Activated CD8-positive, alpha-beta memory T cell treated with anti-CD3 and anti-CD28 coated beads, Interleukin-2, amount 10 ng/mL, durations not matched to agents 7 days and 5 days (primary cell): ENCODE measurements around the gene HSP90AB1. TPM values are rescaled to one million over a fixed set of nuclear protein-coding genes. Genes with fewer than 3 reads are reported as not detected.
"Not testable (repeated sequence)": the region's sequence is repeated elsewhere in the genome, so short reads cannot be mapped to it uniquely, and the experiment has no call there.

Experiments
- ATAC-seq: fragments of 150-1000 bp; cut with Tn5 transposase; one replicate; pipeline ENCODE4 v1.10.0; 2021; ENCODE audit warnings: moderate library complexity
- CTCF ChIA-PET: fragments of 350-600 bp; sonication (Branson Sonifier 250); formaldehyde crosslinking; loops from one replicate; lab custom pipeline; 2021; ENCODE audit warnings: antibody characterized with exemption; lab: Charles Lee
- DNase-seq: peaks from one replicate; pipeline ENCODE4 v3.0.0-alpha.2; 2020
- H3K27ac Mint-ChIP-seq: one replicate; pipeline ENCODE4 v1.8.0; 2021; ENCODE audit warnings: mild to moderate bottlenecking, mixed read lengths
- H3K27me3 Mint-ChIP-seq: one replicate; pipeline ENCODE4 v1.8.0; 2021; ENCODE audit warnings: mixed read lengths
- H3K36me3 Mint-ChIP-seq: one replicate; pipeline ENCODE4 v1.8.0; 2021; ENCODE audit warnings: mild to moderate bottlenecking, mixed read lengths
- H3K4me1 Mint-ChIP-seq: one replicate; pipeline ENCODE4 v1.8.0; 2021; ENCODE audit warnings: mixed read lengths
- H3K4me3 Mint-ChIP-seq: one replicate; pipeline ENCODE4 v1.8.0; 2021; ENCODE audit warnings: mild to moderate bottlenecking, moderate library complexity, mixed read lengths
- H3K9me3 Mint-ChIP-seq: one replicate; pipeline ENCODE4 v1.8.0; 2022; ENCODE audit warnings: low read depth, mixed read lengths
- total RNA-seq, 2 experiments: library from RNA; stranded (reverse); gene quantifications; one replicate each; pipeline ENCODE4 v1.2.3, GENCODE V29; 2021

HSP90AB1 gene
- total RNA-seq, 2 experiments from 2014 or later, result 734 to 1,112 TPM

- CTCF ChIA-PET, result interaction anchor here (1.2 to 6.8 kb wide), 3 partner anchors 10 to 32 kb away, joined by 3 to 88 read pairs (median 17); partner anchors contain the start of gene SLC35B2
- no peaks in the 10 kb centered on the region for H3K36me3 Mint-ChIP-seq
- H3K27me3 Mint-ChIP-seq, result no peaks in the 10 kb centered on the region
- ATAC-seq (no peak), DNase-seq (no peak)
- no peaks in the 10 kb centered on the region for H3K9me3 Mint-ChIP-seq
- no peak overlapping the region for H3K27ac Mint-ChIP-seq
- H3K4me1 Mint-ChIP-seq, result peaks cover 31% of the 10 kb centered on the region
- H3K4me3 Mint-ChIP-seq, result no peak overlapping the region
These were observed 21.1 kb upstream of the HSP90AB1 start for GRCh38 chr6:44225579-44226325.

- no peak overlapping the region for H3K27ac Mint-ChIP-seq
- no peak overlapping the region for H3K4me3 Mint-ChIP-seq
- no peak for DNase-seq
- no peaks in the 10 kb centered on the region for H3K27me3 Mint-ChIP-seq
- ATAC-seq, result no peak
- no peaks in the 10 kb centered on the region for H3K36me3 Mint-ChIP-seq
- peaks cover 27% of the 10 kb centered on the region for H3K4me1 Mint-ChIP-seq
- CTCF ChIA-PET, result interaction anchor here (1.2 to 6.8 kb wide), 2 partner anchors 9 to 21 kb away, joined by 3 to 88 read pairs; no protein-coding TSS in a partner anchor
- no peaks in the 10 kb centered on the region for H3K9me3 Mint-ChIP-seq
These were observed 20.3 kb upstream of the HSP90AB1 start for GRCh38 chr6:44226368-44227147.

- DNase-seq (no peak), ATAC-seq (no peak)
- Mint-ChIP-seq H3K4me3 (no peak overlapping the region), H3K27me3 (no peaks in the 10 kb centered on the region), H3K27ac (no peak overlapping the region), H3K4me1 (peaks cover 24% of the 10 kb centered on the region), H3K36me3 (no peaks in the 10 kb centered on the region), H3K9me3 (no peaks in the 10 kb centered on the region)
- CTCF ChIA-PET, result interaction anchor here (1.5 to 1.7 kb wide), 2 partner anchors 10 to 30 kb away, joined by 3 to 10 read pairs; no protein-coding TSS in a partner anchor
These were observed 19.6 kb upstream of the HSP90AB1 start for GRCh38 chr6:44227148-44227793.

- CTCF ChIA-PET, result interaction anchor here (0.8 to 1.7 kb wide), 3 partner anchors 9 to 29 kb away, joined by 3 to 10 read pairs (median 3); no protein-coding TSS in a partner anchor
- Mint-ChIP-seq H3K4me3 (no peak overlapping the region), H3K36me3 (no peaks in the 10 kb centered on the region), H3K27ac (no peak overlapping the region), H3K4me1 (peaks cover 20% of the 10 kb centered on the region), H3K27me3 (no peaks in the 10 kb centered on the region), H3K9me3 (no peaks in the 10 kb centered on the region)
- DNase-seq (no peak), ATAC-seq (no peak)
These were observed 18.9 kb upstream of the HSP90AB1 start for GRCh38 chr6:44228031-44228430.

GRCh38 chr6:44228433-44228832 is 18.5 kb upstream of the HSP90AB1 start:
- no peaks in the 10 kb centered on the region for H3K27me3 Mint-ChIP-seq
- H3K36me3 Mint-ChIP-seq, result peaks cover under 1% of the 10 kb centered on the region
- H3K27ac Mint-ChIP-seq, result no peak overlapping the region
- no peaks in the 10 kb centered on the region for H3K9me3 Mint-ChIP-seq
- H3K4me1 Mint-ChIP-seq, result peaks cover 20% of the 10 kb centered on the region
- ATAC-seq (no peak), DNase-seq (no peak)
- no peak overlapping the region for H3K4me3 Mint-ChIP-seq
- CTCF ChIA-PET, result interaction anchor here (0.8 to 1.7 kb wide), 3 partner anchors 8 to 28 kb away, joined by 3 to 10 read pairs (median 3); no protein-coding TSS in a partner anchor

GRCh38 chr6:44228836-44229235 is 18.1 kb upstream of the HSP90AB1 start:
- H3K9me3 Mint-ChIP-seq, result no peaks in the 10 kb centered on the region
- H3K27ac Mint-ChIP-seq, result no peak overlapping the region
- DNase-seq (no peak), ATAC-seq (no peak)
- CTCF ChIA-PET, result interaction anchor here (0.8 to 1.7 kb wide), 3 partner anchors 8 to 28 kb away, joined by 3 to 10 read pairs (median 3); no protein-coding TSS in a partner anchor
- peaks cover 3% of the 10 kb centered on the region for H3K36me3 Mint-ChIP-seq
- H3K4me3 Mint-ChIP-seq, result no peak overlapping the region
- H3K27me3 Mint-ChIP-seq, result no peaks in the 10 kb centered on the region
- peaks cover 23% of the 10 kb centered on the region for H3K4me1 Mint-ChIP-seq

GRCh38 chr6:44229376-44230033 is 17.4 kb upstream of the HSP90AB1 start:
- ATAC-seq (no peak), DNase-seq (no peak)
- Mint-ChIP-seq H3K9me3 (no peaks in the 10 kb centered on the region), H3K4me1 (peaks cover 17% of the 10 kb centered on the region), H3K27ac (no peak overlapping the region), H3K27me3 (no peaks in the 10 kb centered on the region), H3K36me3 (peaks cover 3% of the 10 kb centered on the region), H3K4me3 (no peak overlapping the region)
- CTCF ChIA-PET, result interaction anchor here (1.0 to 1.5 kb wide), 2 partner anchors 8 to 9 kb away, joined by 3 read pairs; no protein-coding TSS in a partner anchor

- DNase-seq (no peak), ATAC-seq (no peak)
- no peaks in the 10 kb centered on the region for H3K27me3 Mint-ChIP-seq
- no peaks in the 10 kb centered on the region for H3K9me3 Mint-ChIP-seq
- peaks cover 11% of the 10 kb centered on the region for H3K4me1 Mint-ChIP-seq
- CTCF ChIA-PET, result interaction anchor here (1.0 to 1.5 kb wide), 2 partner anchors 8 to 9 kb away, joined by 3 read pairs; no protein-coding TSS in a partner anchor
- H3K4me3 Mint-ChIP-seq, result no peak overlapping the region
- H3K27ac Mint-ChIP-seq, result no peak overlapping the region
- H3K36me3 Mint-ChIP-seq, result peaks cover 3% of the 10 kb centered on the region
These were observed 16.7 kb upstream of the HSP90AB1 start for GRCh38 chr6:44230034-44230675.

- DNase-seq, H3K4me3 Mint-ChIP-seq, H3K27me3 Mint-ChIP-seq, H3K36me3 Mint-ChIP-seq, ATAC-seq, H3K4me1 Mint-ChIP-seq, H3K27ac Mint-ChIP-seq, H3K9me3 Mint-ChIP-seq, CTCF ChIA-PET: not testable (repeated sequence)
These were observed 15.5 kb upstream of the HSP90AB1 start for GRCh38 chr6:44231426-44231825.

GRCh38 chr6:44232676-44233566 is 14.0 kb upstream of the HSP90AB1 start:
- CTCF ChIA-PET, result interaction anchor here (0.8 to 7.6 kb wide), 6 partner anchors 10 to 137 kb away, joined by 3 to 88 read pairs (median 24); partner anchors contain the start of genes HSP90AB1 and SLC29A1
- Mint-ChIP-seq H3K4me3 (no peak overlapping the region), H3K9me3 (no peaks in the 10 kb centered on the region), H3K36me3 (peaks cover 3% of the 10 kb centered on the region), H3K27ac (peak overlapping the region; percentile 54), H3K27me3 (no peaks in the 10 kb centered on the region), H3K4me1 (peaks cover 19% of the 10 kb centered on the region)
- DNase-seq (no peak), ATAC-seq (no peak)

GRCh38 chr6:44233567-44234100 is 13.3 kb upstream of the HSP90AB1 start:
- H3K27me3 Mint-ChIP-seq, result no peaks in the 10 kb centered on the region
- peak overlapping the region; percentile 54 for H3K27ac Mint-ChIP-seq
- CTCF ChIA-PET, result interaction anchor here (0.9 to 7.6 kb wide), 7 partner anchors 11 to 139 kb away, joined by 3 to 88 read pairs (median 7); partner anchors contain the start of genes HSP90AB1 and SLC29A1
- no peaks in the 10 kb centered on the region for H3K9me3 Mint-ChIP-seq
- ATAC-seq, result no peak
- peaks cover 26% of the 10 kb centered on the region for H3K4me1 Mint-ChIP-seq
- peaks cover 3% of the 10 kb centered on the region for H3K36me3 Mint-ChIP-seq
- DNase-seq, result no peak
- H3K4me3 Mint-ChIP-seq, result no peak overlapping the region
